ENCODE measurements around the gene NDUFV1.

The NDUFV1 gene

GRCh38 chr11:67627812-67628624 lies 21.3 kb downstream of the NDUFV1 start:
- FAIRE-seq: no peak

GRCh38 chr11:67628710-67629385 lies 22.1 kb downstream of the NDUFV1 start:
- no peak for FAIRE-seq

GRCh38 chr11:67629386-67630227 lies 22.9 kb downstream of the NDUFV1 start, which contains the start of gene NUDT8:
Gene NUDT8 (minus strand): TSS chr11:67629937. CDS start chr11:67629911, 26 bp downstream.
- FAIRE-seq: no peak

- FAIRE-seq: no peak
These were observed 23.6 kb downstream of the NDUFV1 start for GRCh38 chr11:67630228-67630942.

GRCh38 chr11:67630943-67631331 lies 24.2 kb downstream of the NDUFV1 start:
- no peak for FAIRE-seq

GRCh38 chr11:67631411-67631810 lies 24.7 kb downstream of the NDUFV1 start:
- no peak for FAIRE-seq

GRCh38 chr11:67631853-67632174 lies 25.1 kb downstream of the NDUFV1 start:
- FAIRE-seq: no peak

- FAIRE-seq: no peak
These were observed 25.6 kb downstream of the NDUFV1 start for GRCh38 chr11:67632175-67632981.

- FAIRE-seq: no peak
These were observed 26.4 kb downstream of the NDUFV1 start for GRCh38 chr11:67632982-67633755.

GRCh38 chr11:67633758-67634365 lies 27.1 kb downstream of the NDUFV1 start:
- FAIRE-seq: no peak

GRCh38 chr11:67634366-67635230 lies 27.9 kb downstream of the NDUFV1 start:
- no peak for FAIRE-seq

- no peak for FAIRE-seq
These were observed 28.4 kb downstream of the NDUFV1 start for GRCh38 chr11:67635231-67635521.

GRCh38 chr11:67636962-67637361 lies 30.2 kb downstream of the NDUFV1 start:
- no peak for FAIRE-seq

- peak; percentile 82 for FAIRE-seq
These were observed 30.7 kb downstream of the NDUFV1 start for GRCh38 chr11:67637441-67637840.

GRCh38 chr11:67638535-67639437 lies 32.0 kb downstream of the NDUFV1 start:
- no peak for FAIRE-seq

- no peak for FAIRE-seq
These were observed 32.7 kb downstream of the NDUFV1 start, which contains the start of gene TBX10 for GRCh38 chr11:67639438-67639859. Gene TBX10 (minus strand): TSS chr11:67639763. CDS start chr11:67639472, 291 bp downstream.

GRCh38 chr11:67640021-67640757 lies 33.5 kb downstream of the NDUFV1 start:
- no peak for FAIRE-seq

Data from colon (tissue), 2 donors.